ENCODE measurements around the gene FOXL1.

FOXL1 gene

DNA sequence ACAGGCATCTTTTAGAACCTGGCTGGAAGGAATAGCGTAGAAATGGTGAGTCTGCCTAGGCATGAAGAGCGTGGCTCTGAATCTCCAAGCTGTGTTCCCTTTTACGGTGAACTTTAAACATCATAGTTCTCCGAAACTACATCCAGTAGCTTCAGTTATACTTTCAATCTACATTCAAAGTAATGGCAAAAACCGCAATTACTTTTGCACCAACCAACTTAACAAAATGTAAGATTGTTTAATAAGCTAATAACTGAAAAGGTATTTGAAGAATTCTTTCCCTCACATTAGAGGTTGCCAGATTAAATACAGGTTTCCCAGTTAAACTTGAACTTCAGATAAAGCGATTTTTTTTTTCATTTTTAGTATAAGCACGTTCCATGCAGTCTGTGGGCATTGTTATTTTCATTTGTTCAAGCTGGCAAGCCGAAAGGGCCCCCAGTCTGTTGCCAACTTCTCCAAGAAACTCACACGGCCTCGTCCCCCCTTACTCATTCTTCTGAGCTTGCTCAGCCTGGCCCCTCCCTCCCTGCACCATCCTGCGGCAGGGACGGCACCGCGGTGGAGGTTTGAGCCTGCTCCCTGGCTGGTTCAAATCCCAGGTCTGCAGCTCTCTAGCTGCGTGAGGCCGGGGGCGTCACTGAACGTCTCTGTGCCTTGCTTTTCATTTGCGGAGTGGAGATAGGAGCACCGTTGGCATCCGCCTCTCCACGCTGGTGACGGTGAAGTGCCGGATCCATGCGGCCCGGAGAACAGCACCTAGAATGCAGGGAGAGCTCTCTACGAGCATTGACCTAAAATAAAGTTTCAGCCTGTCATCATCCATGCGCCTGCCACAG lies 19.8 kb upstream of the FOXL1 start:
- no peak overlapping the region for H3K27ac ChIP-seq
- TF ChIP-seq, protein P1, sequence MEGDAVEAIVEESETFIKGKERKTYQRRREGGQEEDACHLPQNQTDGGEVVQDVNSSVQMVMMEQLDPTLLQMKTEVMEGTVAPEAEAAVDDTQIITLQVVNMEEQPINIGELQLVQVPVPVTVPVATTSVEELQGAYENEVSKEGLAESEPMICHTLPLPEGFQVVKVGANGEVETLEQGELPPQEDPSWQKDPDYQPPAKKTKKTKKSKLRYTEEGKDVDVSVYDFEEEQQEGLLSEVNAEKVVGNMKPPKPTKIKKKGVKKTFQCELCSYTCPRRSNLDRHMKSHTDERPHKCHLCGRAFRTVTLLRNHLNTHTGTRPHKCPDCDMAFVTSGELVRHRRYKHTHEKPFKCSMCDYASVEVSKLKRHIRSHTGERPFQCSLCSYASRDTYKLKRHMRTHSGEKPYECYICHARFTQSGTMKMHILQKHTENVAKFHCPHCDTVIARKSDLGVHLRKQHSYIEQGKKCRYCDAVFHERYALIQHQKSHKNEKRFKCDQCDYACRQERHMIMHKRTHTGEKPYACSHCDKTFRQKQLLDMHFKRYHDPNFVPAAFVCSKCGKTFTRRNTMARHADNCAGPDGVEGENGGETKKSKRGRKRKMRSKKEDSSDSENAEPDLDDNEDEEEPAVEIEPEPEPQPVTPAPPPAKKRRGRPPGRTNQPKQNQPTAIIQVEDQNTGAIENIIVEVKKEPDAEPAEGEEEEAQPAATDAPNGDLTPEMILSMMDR (conservative IDR thresholded peaks at IDR 0.05), result no peak

DNA sequence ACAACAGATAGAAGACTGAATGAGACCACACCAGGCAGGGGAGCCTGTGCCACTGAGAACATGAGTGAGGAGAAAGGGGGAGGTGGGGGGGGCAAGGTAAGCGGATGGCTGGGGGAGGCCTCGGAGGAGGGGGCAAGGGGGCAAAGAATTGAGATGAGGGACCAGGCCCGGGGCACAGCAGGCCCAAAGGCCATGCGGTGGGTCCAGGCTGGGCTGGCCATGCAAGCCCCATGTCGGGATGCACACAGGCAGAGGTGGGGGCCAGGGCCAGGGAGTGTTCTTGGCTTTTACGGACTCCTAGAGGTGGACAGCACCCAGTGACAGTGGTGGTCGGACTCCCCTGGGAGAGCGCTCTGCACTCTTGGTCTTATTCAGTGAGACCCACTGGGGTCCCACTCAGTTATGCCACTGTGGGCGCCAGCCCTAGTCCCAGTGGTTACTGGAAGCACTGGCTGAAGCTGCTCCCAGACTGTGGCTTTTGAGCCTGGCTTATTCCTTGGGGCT lies 18.5 kb upstream of the FOXL1 start:
- H3K27ac ChIP-seq, result no peak overlapping the region
- TF ChIP-seq, protein P1 (conservative IDR thresholded peaks at IDR 0.05), result no peak

DNA sequence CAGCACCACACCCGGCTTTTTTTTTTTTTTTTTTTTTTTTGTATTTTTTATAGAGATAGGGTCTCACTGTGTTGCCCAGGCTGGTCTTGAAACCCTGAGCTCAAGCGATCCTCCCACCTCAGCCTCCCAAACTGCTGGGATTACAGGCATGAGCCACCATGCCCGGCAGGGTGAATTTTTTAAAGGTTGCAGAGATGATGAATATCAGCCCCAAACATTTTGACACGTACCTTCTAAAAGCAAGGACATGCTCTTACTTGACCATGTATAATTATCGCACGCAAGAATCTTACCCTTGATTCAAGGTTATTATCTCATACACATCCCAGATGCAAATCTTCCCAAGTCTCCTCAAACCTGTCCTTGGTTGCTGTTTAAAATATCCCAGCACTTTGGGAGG lies 16.0 kb upstream of the FOXL1 start:
- H3K27ac ChIP-seq, result no peak overlapping the region
- TF ChIP-seq, protein P1 (conservative IDR thresholded peaks at IDR 0.05), result no peak

DNA sequence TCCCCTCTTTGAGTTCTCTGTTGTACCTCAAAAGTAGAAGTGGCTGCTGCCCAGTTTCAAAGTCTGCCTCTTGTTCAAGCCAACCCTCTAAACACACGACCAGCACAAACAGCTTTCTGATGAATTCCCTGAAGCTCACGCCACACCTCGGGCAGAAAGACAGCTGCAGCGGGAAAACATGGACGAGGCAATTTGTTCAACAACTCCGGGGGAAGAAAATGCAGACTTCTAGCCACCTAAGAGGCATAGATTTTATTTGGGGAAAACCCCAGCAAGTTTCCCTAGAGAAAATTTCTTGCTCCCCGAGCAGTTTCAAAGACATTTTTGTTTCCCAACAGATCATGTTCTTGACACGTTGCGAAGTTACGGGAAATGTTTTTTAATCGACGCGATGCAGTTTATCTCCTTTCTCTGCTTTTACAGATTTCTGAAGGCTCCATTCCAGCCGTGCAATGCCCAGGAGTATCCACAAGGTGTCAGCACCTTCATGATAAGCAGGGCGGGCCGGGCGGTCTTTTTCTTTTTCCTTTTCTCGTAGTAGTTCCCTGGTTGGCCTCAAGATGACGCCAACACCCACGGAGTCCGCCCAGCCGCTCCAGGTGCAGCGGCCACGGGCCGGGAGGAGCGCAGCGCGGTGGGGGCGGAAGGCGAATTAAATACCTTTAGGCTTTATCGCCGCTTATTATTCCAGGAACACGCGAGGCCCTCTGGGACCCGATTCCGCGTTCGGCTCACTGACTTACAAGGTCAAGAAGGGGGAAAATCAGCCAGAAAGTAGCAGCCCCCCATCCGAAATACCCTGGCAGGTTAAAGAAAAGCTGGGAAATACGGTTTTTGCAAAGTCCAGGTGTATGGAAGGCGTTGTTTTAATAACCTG lies 14.6 kb upstream of the FOXL1 start:
- TF ChIP-seq, protein P1 (conservative IDR thresholded peaks at IDR 0.05), result peak; percentile 89
- H3K27ac ChIP-seq, result no peak overlapping the region

DNA sequence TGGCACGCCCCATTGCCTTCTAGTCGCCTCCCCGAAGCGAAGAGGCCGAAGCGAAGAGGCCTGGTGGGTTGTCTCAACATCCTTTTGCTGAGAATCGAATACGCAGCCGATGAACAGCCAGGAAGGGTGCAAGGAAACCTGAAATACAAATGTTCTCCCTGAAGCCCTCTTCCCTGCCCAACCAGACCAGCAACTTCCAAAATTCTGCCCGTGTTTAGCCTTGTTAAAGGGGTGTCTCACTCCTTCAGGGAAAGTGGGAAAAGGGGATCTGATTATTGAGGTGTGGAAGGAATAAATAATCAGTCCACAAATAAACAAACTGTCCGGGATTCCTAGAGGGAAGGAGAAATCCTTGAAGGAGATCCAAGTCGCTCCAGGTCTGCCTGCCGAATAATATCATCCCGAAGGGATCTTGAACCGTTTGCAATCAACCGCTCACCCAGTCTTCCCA lies 13.1 kb upstream of the FOXL1 start:
- TF ChIP-seq, protein P1 (conservative IDR thresholded peaks at IDR 0.05), result no peak
- no peak overlapping the region for H3K27ac ChIP-seq

DNA sequence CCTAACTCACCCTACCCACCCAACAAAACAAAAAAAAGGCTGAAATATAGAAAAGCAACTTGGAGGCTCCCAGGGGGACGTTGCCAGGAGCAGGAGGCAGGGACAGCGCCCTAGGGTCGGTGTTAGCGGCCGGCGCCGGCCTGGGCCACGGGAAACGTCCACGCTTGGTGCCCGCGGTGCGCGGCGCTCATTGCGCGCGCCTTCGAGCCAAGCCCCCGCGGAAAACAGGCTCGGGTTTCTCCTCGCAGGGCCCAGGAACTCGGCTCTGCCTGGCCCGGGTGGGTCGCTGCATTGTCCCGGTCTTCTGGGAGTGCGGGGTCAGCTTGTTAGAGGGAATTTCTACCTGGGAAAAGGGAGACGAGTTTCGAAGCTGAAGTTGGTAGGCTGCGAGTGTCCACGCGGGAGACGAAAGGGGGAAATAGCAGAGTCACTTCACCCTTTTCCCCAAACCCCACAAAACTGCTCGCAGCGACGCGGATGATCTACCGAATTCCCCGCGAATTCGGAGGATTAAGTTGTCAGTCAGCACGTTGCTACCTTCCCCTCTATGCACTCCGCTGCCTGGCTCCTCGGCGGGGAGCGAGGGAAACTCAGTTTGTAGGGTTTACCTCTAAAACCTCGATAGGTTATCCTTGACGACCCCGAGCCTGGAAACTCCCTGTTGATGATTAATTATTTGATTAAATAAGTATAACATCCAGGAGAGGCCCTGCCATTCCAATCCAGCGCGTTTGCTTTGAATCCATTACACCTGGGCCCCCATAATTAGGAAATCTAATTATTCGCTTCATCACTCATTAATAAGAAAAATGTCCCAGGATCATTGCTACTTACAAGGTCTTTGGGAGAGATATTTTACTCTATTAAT lies 12.5 kb upstream of the FOXL1 start:
- TF ChIP-seq, protein P1 (conservative IDR thresholded peaks at IDR 0.05), result no peak
- no peak overlapping the region for H3K27ac ChIP-seq

All from VCaP (cell line).